Hepatocyte (in vitro differentiated cells): ENCODE results near the gene SHISAL1. TPM values are rescaled to one million over a fixed set of nuclear protein-coding genes. Genes with fewer than 3 reads are reported as not detected.

Source experiments
- DNase-seq: peaks from one replicate; pipeline ENCODE4 v3.0.0-alpha.2; 2016; ENCODE audit warnings: low spot score
- H2AFZ ChIP-seq: fragments of 200-600 bp; sonication (generic); 2 replicates; pipeline ENCODE4 v1.6.0; 2016; ENCODE audit warnings: antibody characterized with exemption, mild to moderate bottlenecking
- H3K27ac ChIP-seq: fragments of 200-600 bp; sonication (generic); 2 replicates; pipeline ENCODE4 v1.5.1; 2016; ENCODE audit warnings: mild to moderate bottlenecking
- H3K27me3 ChIP-seq: fragments of 200-600 bp; sonication (generic); 2 replicates; pipeline ENCODE4 v1.6.1; 2016
- H3K36me3 ChIP-seq: fragments of 200-600 bp; sonication (generic); replicated peaks from 2 replicates; pipeline ENCODE4 v1.5.1; 2016; ENCODE audit warnings: low read depth; ENCODE audit not compliant: insufficient read depth
- H3K4me1 ChIP-seq: fragments of 200-600 bp; sonication (generic); 2 replicates; pipeline ENCODE4 v1.5.1; 2016; ENCODE audit warnings: mild to moderate bottlenecking, moderate library complexity; ENCODE audit not compliant: insufficient read depth
- H3K4me2 ChIP-seq: fragments of 200-600 bp; sonication (generic); 2 replicates; pipeline ENCODE4 v1.6.0; 2016
- H3K4me3 ChIP-seq: fragments of 200-600 bp; sonication (generic); 2 replicates; pipeline ENCODE4 v1.5.1; 2016; ENCODE audit warnings: mild to moderate bottlenecking
- H3K79me2 ChIP-seq: fragments of 200-600 bp; sonication (generic); 2 replicates; pipeline ENCODE4 v1.6.0; 2017; ENCODE audit warnings: mild to moderate bottlenecking
- H3K9me2 ChIP-seq: fragments of 200-600 bp; sonication (generic); replicated peaks from 2 replicates; pipeline ENCODE4 v1.6.0; 2017; ENCODE audit warnings: mild to moderate bottlenecking; ENCODE audit not compliant: insufficient read depth
- H3K9me3 ChIP-seq: fragments of 200-600 bp; sonication (generic); 2 replicates; pipeline ENCODE4 v1.5.1; 2016; ENCODE audit warnings: low read depth, mild to moderate bottlenecking
- H4K20me1 ChIP-seq: fragments of 200-600 bp; sonication (generic); 2 replicates; pipeline ENCODE4 v1.6.0; 2016; ENCODE audit warnings: mild to moderate bottlenecking; ENCODE audit not compliant: insufficient read depth, poor library complexity, severe bottlenecking
- EZH2 ChIP-seq: fragments of 200-600 bp; sonication (generic); IDR thresholded peaks from 2 replicates; pipeline ENCODE4 v1.6.1; 2016; ENCODE audit warnings: antibody characterized with exemption, mild to moderate bottlenecking, borderline replicate concordance
- EZH2phosphoT487 ChIP-seq: fragments of 200-600 bp; sonication (generic); IDR thresholded peaks from one replicate; pipeline ENCODE4 v1.6.1; 2018; ENCODE audit warnings: antibody characterized with exemption, mild to moderate bottlenecking, low read depth, moderate library complexity; ENCODE audit not compliant: unreplicated experiment, severe bottlenecking
- WGBS: methylation state at CpG from one replicate; pipeline ENCODE4 v1.1.6; 2016; ENCODE audit warnings: low lambda C conversion rate; ENCODE audit errors: missing lambda C conversion rate; 5-methylcytosine and 5-hydroxymethylcytosine counted together
- polyA plus RNA-seq: library from polyadenylated mRNA; unstranded; fragments of >200 nt; fragmentation: Nextera tagmentation; extraction: Ambion mirVana; gene quantifications from 2 replicates; pipeline ENCODE4 v1.2.1, GENCODE V29; 2016
- total RNA-seq: library from RNA; depleted of rRNA; stranded (reverse); fragments of >200 nt; gene quantifications from 2 replicates; pipeline ENCODE4 v1.2.3, GENCODE V29; 2014
- TF ChIP-seq, protein P1 (sequence below): fragments of 200-600 bp; sonication (generic); IDR thresholded peaks from 2 replicates; pipeline ENCODE4 v1.5.1; 2016; ENCODE audit warnings: antibody characterized with exemption, mild to moderate bottlenecking; ENCODE audit not compliant: poor library complexity

The SHISAL1 gene
- total and polyA plus RNA-seq, 2 experiments from 2014 or later = 0.66 to 2.4 TPM

DNA sequence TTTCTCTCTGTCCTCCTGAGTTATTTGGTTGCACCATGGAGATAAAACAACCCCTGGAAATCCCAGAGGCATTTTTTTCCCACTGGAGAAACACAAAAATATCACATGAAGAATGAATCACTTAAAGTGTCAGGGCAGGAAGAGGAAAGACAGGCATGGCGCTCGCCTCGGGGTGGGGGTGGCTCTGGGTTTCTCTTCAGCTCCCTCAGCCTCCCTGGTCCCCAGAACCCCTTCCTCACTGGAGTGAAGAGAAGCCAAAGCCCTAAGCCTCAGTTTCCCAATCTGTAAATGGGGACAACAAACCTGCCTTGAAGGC, 938 bp downstream of the SHISAL1 start:
- H3K4me3 ChIP-seq = no peak overlapping the region
- H3K4me1 ChIP-seq = no peaks in the 10 kb centered on the region
- no peaks in the 10 kb centered on the region for H3K9me2 ChIP-seq
- no peaks in the 10 kb centered on the region for H4K20me1 ChIP-seq
- H3K4me2 ChIP-seq = no peak overlapping the region
- no peaks in the 10 kb centered on the region for H3K9me3 ChIP-seq
- DNase-seq = peak; percentile 32
- no peak overlapping the region for H3K27ac ChIP-seq
- WGBS = 86% methylated on average over 3 of the region's 3 CpGs
- no peak for TF ChIP-seq EZH2
- TF ChIP-seq, protein P1, sequence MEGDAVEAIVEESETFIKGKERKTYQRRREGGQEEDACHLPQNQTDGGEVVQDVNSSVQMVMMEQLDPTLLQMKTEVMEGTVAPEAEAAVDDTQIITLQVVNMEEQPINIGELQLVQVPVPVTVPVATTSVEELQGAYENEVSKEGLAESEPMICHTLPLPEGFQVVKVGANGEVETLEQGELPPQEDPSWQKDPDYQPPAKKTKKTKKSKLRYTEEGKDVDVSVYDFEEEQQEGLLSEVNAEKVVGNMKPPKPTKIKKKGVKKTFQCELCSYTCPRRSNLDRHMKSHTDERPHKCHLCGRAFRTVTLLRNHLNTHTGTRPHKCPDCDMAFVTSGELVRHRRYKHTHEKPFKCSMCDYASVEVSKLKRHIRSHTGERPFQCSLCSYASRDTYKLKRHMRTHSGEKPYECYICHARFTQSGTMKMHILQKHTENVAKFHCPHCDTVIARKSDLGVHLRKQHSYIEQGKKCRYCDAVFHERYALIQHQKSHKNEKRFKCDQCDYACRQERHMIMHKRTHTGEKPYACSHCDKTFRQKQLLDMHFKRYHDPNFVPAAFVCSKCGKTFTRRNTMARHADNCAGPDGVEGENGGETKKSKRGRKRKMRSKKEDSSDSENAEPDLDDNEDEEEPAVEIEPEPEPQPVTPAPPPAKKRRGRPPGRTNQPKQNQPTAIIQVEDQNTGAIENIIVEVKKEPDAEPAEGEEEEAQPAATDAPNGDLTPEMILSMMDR = no peak
- no peak for TF ChIP-seq EZH2phosphoT487
- H3K36me3 ChIP-seq = no peaks in the 10 kb centered on the region
- no peak overlapping the region for H2AFZ ChIP-seq
- no peaks in the 10 kb centered on the region for H3K79me2 ChIP-seq
- no peaks in the 10 kb centered on the region for H3K27me3 ChIP-seq

DNA sequence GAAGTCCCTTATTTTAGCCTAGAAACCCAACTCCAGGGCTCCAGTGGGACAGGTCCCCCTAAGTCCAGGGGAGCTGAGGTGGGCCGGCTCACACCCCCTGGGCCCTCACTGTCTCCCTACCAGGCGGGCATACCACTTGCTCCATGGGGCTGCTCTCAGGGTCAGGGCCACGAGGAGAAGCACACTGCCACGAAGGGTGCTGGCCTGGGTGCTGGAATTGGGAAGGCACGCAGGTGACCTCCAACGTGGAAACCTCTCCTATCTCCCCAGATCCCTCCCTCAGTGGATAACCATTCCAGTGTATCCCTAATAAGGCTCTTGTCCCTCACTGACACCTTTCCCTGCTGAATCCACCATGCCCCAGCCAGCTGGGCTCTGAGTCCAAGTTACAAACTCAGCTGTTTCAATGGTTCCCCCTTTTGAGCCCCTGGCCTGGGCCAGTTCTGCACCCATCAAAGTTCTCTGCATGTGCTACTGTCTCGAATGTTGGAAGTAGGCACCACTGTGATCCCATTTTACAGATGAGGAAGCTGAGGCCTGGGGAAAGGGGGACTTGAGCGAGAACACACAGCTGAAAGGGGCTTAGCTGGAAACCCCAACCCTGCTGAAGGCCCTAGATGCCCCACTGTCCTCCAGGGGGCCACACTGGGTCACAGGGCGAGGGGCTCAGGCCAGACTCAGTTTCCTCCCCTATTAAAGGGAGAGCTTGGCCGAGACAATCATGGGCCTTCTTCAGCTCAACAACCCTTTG, 1.5 kb downstream of the SHISAL1 start:
- no peaks in the 10 kb centered on the region for H3K4me1 ChIP-seq
- H3K4me3 ChIP-seq = no peak overlapping the region
- no peak for DNase-seq
- no peak overlapping the region for H3K4me2 ChIP-seq
- no peaks in the 10 kb centered on the region for H3K27me3 ChIP-seq
- H2AFZ ChIP-seq = no peak overlapping the region
- TF ChIP-seq, protein P1 = no peak
- TF ChIP-seq EZH2phosphoT487 (no peak), EZH2 (no peak)
- H4K20me1 ChIP-seq = no peaks in the 10 kb centered on the region
- no peaks in the 10 kb centered on the region for H3K9me2 ChIP-seq
- no peaks in the 10 kb centered on the region for H3K36me3 ChIP-seq
- no peak overlapping the region for H3K27ac ChIP-seq
- H3K9me3 ChIP-seq = no peaks in the 10 kb centered on the region
- WGBS = 90% methylated on average over 10 of the region's 10 CpGs
- no peaks in the 10 kb centered on the region for H3K79me2 ChIP-seq

DNA sequence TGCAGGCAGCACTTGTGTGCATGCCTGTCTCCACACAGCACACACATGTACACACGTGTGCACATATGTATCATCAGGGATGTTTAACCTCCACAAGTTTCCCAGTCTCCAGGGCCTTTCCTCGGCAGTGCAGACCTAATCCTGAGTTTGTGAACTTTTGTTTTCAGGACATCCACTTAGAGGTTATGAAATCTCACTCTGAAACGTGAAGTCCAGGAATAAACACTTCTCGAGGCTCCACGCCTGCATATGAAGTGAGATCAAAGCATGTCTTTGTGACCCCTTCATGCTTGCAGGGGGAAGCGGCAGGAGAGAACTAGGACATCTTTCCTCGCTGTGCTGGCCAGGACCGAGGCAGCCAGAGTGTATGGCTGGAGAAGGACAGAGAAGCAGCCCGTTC, 3.1 kb downstream of the SHISAL1 start:
- 76% methylated on average over 9 of the region's 9 CpGs for WGBS
- Histone ChIP-seq H2AFZ (no peak overlapping the region), H3K9me2 (no peaks in the 10 kb centered on the region), H4K20me1 (no peaks in the 10 kb centered on the region), H3K4me1 (no peaks in the 10 kb centered on the region), H3K9me3 (no peaks in the 10 kb centered on the region), H3K79me2 (no peaks in the 10 kb centered on the region), H3K4me2 (no peak overlapping the region), H3K27ac (no peak overlapping the region), H3K4me3 (no peak overlapping the region), H3K36me3 (no peaks in the 10 kb centered on the region), H3K27me3 (no peaks in the 10 kb centered on the region)
- no peak for DNase-seq
- TF ChIP-seq, protein P1 = no peak
- TF ChIP-seq EZH2phosphoT487 = no peak
- no peak for TF ChIP-seq EZH2
